MM.1S (cell line): ENCODE results near the gene MMP13.

Experiments
- CTCF ChIP-seq: fragments of 300-600 bp; sonication (generic); IDR thresholded peaks from 2 replicates; pipeline ENCODE4 v1.5.1; 2016; ENCODE audit warnings: antibody characterized with exemption, low read length, mixed read lengths
- EZH2 ChIP-seq: fragments of 300-600 bp; sonication (generic); optimal IDR thresholded peaks from 2 replicates; pipeline ENCODE3; 2017; ENCODE audit warnings: low read depth, mild to moderate bottlenecking, antibody characterized with exemption, low read length, mixed read lengths
- EZH2phosphoT487 ChIP-seq: fragments of 300-600 bp; sonication (generic); IDR thresholded peaks from 2 replicates; pipeline ENCODE4 v1.6.1; 2018; ENCODE audit warnings: antibody characterized with exemption, low read length

- TF ChIP-seq CTCF (no peak), EZH2 (no peak), EZH2phosphoT487 (no peak)
These were observed 34.0 kb upstream of the MMP13 start for GRCh38 chr11:102989379-102990047.
